H1 (cell line): ENCODE data around the gene TLE2. TPM values are rescaled to one million over a fixed set of nuclear protein-coding genes. Genes with fewer than 3 reads are reported as not detected.

Experiments used
- BCL11A ChIP-seq, 2 experiments: IDR thresholded peaks; one replicate each; pipeline ENCODE4 v1.6.1; 2011; ENCODE audit warnings: low read depth in 2 of 2, low read length in 2 of 2, mild to moderate bottlenecking in 2 of 2
- CBX8 ChIP-seq: fragments of 300-800, 300-1000 bp; sonication (generic); IDR thresholded peaks from 2 replicates; pipeline ENCODE4 v1.7.1; 2016; ENCODE audit warnings: low read depth, low read length, borderline replicate concordance
- CEBPB ChIP-seq: IDR thresholded peaks from 2 replicates; pipeline ENCODE4 v1.6.1; 2012; ENCODE audit warnings: low read depth, low read length
- CREB1 ChIP-seq: IDR thresholded peaks from 2 replicates; pipeline ENCODE4 v1.6.1; 2012; ENCODE audit warnings: inconsistent platforms
- CTCF ChIP-seq, 3 experiments: IDR thresholded peaks; 1 replicate in 2 of 3; 2 replicates in 1 of 3; pipeline versions ENCODE4 v1.5.1 to v1.6.1; 2011; ENCODE audit warnings: low read length in 3 of 3, mild to moderate bottlenecking in 3 of 3, inconsistent platforms in 2 of 3, low read depth in 1 of 3, moderate library complexity in 1 of 3; ENCODE audit not compliant: insufficient read depth in 1 of 3; ENCODE audit errors: control extremely low read depth in 1 of 3
- E2F6 ChIP-seq: IDR thresholded peaks from 2 replicates; pipeline ENCODE4 v1.6.1; 2012; ENCODE audit warnings: inconsistent platforms
- EP300 ChIP-seq, 2 experiments: IDR thresholded peaks; 1 replicate in 1 of 2; 2 replicates in 1 of 2; pipeline ENCODE4 v1.6.1; 2011 to 2012; ENCODE audit warnings: low read depth in 2 of 2, low read length in 2 of 2, mild to moderate bottlenecking in 2 of 2, borderline replicate concordance in 1 of 2, inconsistent platforms in 1 of 2, moderate library complexity in 1 of 2
- FOSL1 ChIP-seq: IDR thresholded peaks from 2 replicates; pipeline ENCODE4 v1.6.1; 2011; ENCODE audit warnings: mild to moderate bottlenecking, low read depth, low read length, moderate library complexity; ENCODE audit not compliant: insufficient read depth
- GABPA ChIP-seq: IDR thresholded peaks from 2 replicates; pipeline ENCODE4 v1.6.1; 2011; ENCODE audit warnings: mild to moderate bottlenecking, low read length, moderate library complexity, borderline replicate concordance; ENCODE audit not compliant: insufficient read depth
- KDM1A ChIP-seq: fragments of 200-600, 300-600 bp; sonication (generic); IDR thresholded peaks from 2 replicates; pipeline ENCODE4 v1.7.1; 2016; ENCODE audit warnings: mild to moderate bottlenecking, low read length, borderline replicate concordance
- MAX ChIP-seq: IDR thresholded peaks from 2 replicates; pipeline ENCODE4 v1.6.1; 2012; ENCODE audit warnings: inconsistent platforms
- RAD21 ChIP-seq, 2 experiments: IDR thresholded peaks in 1 of 2; conservative IDR thresholded peaks in 1 of 2; 2 replicates each; pipeline ENCODE4 v1.6.1; 2011; ENCODE audit warnings: low read depth in 2 of 2, low read length in 2 of 2, improper control_type of control experiment in 1 of 2, inconsistent platforms in 1 of 2, mild to moderate bottlenecking in 1 of 2, moderate library complexity in 1 of 2
- RBBP5 ChIP-seq: IDR thresholded peaks from 2 replicates; pipeline ENCODE4 v1.7.1; 2012; ENCODE audit warnings: low read depth, mild to moderate bottlenecking, inconsistent platforms, low read length, moderate library complexity, borderline replicate concordance
- RXRA ChIP-seq: IDR thresholded peaks from 2 replicates; pipeline ENCODE4 v1.6.1; 2011; ENCODE audit warnings: low read depth, mild to moderate bottlenecking, low read length, moderate library complexity; ENCODE audit not compliant: insufficient read depth
- SIN3A ChIP-seq, 2 experiments: IDR thresholded peaks in 1 of 2; conservative IDR thresholded peaks in 1 of 2; 2 replicates each; pipeline ENCODE4 v1.6.1; 2011 to 2012; ENCODE audit warnings: low read length in 2 of 2, improper control_type of control experiment in 1 of 2, low read depth in 1 of 2, mild to moderate bottlenecking in 1 of 2
- SP1 ChIP-seq: IDR thresholded peaks from 2 replicates; pipeline ENCODE4 v1.6.1; 2011; ENCODE audit warnings: low read depth, low read length
- SRF ChIP-seq: IDR thresholded peaks from 2 replicates; pipeline ENCODE4 v1.6.1; 2011; ENCODE audit warnings: mild to moderate bottlenecking, low read depth, low read length, moderate library complexity
- TEAD4 ChIP-seq: IDR thresholded peaks from 2 replicates; pipeline ENCODE4 v1.6.1; 2012; ENCODE audit warnings: low read depth, low read length, inconsistent platforms, mixed read lengths
- polyA plus RNA-seq, 7 experiments: library from polyadenylated mRNA; depleted of rRNA in 3 of 7; stranded (reverse) in 5 of 7; unstranded in 2 of 7; fragments of >200 nt in 5 of 7; fragments of 200-250 nt in 2 of 7; gene quantifications; 1 replicate in 5 of 7; 2 replicates in 1 of 7; 4 replicates in 1 of 7; pipeline versions ENCODE4 v1.2.1 to v1.2.3, GENCODE V29; 2011 to 2013; ENCODE audit warnings: missing spikeins in 2 of 7, mixed read lengths in 2 of 7
- total RNA-seq: library from RNA; stranded (reverse); fragmentation: NEBNext Ultra II Directional; extraction: Animal tissue kit (Norgen Biotek cat#: 25700); gene quantifications from 2 replicates; pipeline ENCODE4 v1.2.1, GENCODE V29; 2021

The TLE2 gene
- total and polyA plus RNA-seq, 2 of the 8 experiments (the other 6 are each of a cell fraction or from before 2014, with no cell fraction given) = 8.0 to 11.5 TPM

DNA sequence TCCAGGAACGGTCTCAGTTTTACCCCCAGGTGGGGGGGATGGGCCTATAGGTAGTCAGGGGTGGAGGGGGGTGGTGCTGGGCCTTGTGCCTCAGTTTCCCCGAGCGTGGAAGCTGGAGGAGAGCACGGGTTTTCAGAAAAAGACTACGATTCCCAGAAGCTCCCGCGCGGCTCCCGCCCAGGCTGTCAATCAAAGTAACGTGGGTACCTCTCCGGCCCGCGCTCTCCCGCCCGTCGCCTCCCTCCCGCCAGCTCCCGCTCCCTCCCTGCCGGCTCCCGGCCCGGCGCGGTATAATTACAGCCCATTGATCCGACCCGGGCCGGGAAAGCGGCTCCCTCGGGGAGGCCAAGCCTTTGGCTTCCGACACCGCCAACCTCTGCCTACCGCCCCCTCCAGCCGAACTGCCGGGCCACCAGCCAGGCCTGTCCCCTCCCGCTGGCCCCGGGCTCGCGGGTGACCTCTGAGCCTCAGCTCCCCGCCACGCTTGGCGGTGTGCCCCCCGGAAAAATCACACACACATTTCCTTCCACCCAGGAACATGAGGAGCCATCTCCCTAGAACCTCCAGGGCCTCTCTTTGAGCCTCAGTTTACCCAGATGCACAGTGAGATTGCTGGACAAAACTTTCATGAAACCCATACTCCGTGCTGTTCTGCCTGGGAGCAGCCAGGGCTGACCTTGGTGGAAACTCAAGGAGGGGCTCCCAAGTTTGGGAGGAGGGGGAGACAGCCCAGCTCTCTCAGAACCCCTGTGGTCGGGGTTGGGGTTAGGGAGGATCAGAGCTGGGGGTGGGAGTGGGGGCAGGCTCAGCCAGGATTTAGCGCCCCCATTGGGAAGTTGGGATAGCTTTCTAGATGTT lies 7.3 kb upstream of the TLE2 start (continued):
- TF ChIP-seq EP300 (IDR thresholded peaks at IDR 0.05; ENCODE audit: borderline replicate concordance in 1 of 2, low read depth in 2 of 2, low read length in 2 of 2) = 0 out of 3 replicates have a peak, but pooled peaks of 1 of the 2 experiments have one; percentile 15
- no peak; the same call in 1 of the 2 replicates for TF ChIP-seq KDM1A
- no peak for TF ChIP-seq TEAD4
- peak; percentile 30; the same call in 1 of the 2 replicates for TF ChIP-seq E2F6
- TF ChIP-seq CBX8 = no peak
- TF ChIP-seq SP1 = peak; percentile 78; the same call in 1 of the 2 replicates
- TF ChIP-seq RBBP5 = 0 out of 2 replicates have a peak, but pooled peaks have one; percentile 62
- peak in 1 of 2 experiments; percentile 11; a peak in 2 of 4 replicates for TF ChIP-seq RAD21 (IDR thresholded peaks at IDR 0.05 in 1 of 2, conservative IDR thresholded peaks at IDR 0.05 in 1 of 2; ENCODE audit: low read depth in 2 of 2, low read length in 2 of 2)
- no peak for TF ChIP-seq RXRA
- TF ChIP-seq SRF = no peak
- TF ChIP-seq CREB1 = no peak; the same call in 1 of the 2 replicates
- no peak; a peak in 1 of 4 replicates for TF ChIP-seq SIN3A (conservative IDR thresholded peaks at IDR 0.05 in 1 of 2, IDR thresholded peaks at IDR 0.05 in 1 of 2; ENCODE audit: low read depth in 1 of 2, low read length in 2 of 2)
- TF ChIP-seq MAX = no peak
- TF ChIP-seq CEBPB = no peak
- TF ChIP-seq GABPA = no peak
- no peak for TF ChIP-seq BCL11A (IDR thresholded peaks at IDR 0.05; ENCODE audit: low read depth in 2 of 2, low read length in 2 of 2)
- TF ChIP-seq CTCF (IDR thresholded peaks at IDR 0.05; ENCODE audit: control extremely low read depth in 1 of 3, insufficient read depth in 1 of 3, low read depth in 1 of 3, low read length in 3 of 3) = peak; percentile 5 to 34 (median 22); a peak in 3 of 4 replicates
- no peak for TF ChIP-seq FOSL1
